Measurements from ENCODE around the gene SUPT20HL1. TPM values are rescaled to one million over a fixed set of nuclear protein-coding genes. Genes with fewer than 3 reads are reported as not detected.

SUPT20HL1 gene
- total and polyA plus RNA-seq, 4 donors: not detected

DNA sequence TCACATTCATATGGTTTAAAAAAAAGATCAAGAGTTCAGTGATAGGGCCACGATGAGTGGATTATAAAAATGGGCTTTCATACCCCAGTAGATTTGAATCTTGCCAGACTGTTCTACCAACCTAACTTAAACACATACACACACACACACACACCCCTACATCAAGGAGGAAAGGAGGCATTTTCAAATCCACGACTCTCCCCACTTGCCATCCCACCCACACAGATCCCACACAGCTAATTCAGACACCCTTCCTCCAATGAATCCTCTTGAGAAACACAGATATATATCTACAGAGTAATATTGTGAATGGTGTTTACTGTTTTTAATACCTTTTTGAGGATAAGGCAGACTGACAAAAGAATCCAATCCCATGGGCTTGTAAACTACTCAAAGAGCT is 16.8 kb downstream of the SUPT20HL1 start:
- H3K4me1 ChIP-seq (ENCODE audit: control insufficient read depth in 5 of 5, insufficient read depth in 5 of 5, low read length in 5 of 5): peaks cover 0 to 4% (median 0%) of the 10 kb centered on the region in 5 donors
- TF ChIP-seq, protein P1, sequence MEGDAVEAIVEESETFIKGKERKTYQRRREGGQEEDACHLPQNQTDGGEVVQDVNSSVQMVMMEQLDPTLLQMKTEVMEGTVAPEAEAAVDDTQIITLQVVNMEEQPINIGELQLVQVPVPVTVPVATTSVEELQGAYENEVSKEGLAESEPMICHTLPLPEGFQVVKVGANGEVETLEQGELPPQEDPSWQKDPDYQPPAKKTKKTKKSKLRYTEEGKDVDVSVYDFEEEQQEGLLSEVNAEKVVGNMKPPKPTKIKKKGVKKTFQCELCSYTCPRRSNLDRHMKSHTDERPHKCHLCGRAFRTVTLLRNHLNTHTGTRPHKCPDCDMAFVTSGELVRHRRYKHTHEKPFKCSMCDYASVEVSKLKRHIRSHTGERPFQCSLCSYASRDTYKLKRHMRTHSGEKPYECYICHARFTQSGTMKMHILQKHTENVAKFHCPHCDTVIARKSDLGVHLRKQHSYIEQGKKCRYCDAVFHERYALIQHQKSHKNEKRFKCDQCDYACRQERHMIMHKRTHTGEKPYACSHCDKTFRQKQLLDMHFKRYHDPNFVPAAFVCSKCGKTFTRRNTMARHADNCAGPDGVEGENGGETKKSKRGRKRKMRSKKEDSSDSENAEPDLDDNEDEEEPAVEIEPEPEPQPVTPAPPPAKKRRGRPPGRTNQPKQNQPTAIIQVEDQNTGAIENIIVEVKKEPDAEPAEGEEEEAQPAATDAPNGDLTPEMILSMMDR (IDR thresholded peaks at IDR 0.05; ENCODE audit: control extremely low read depth, extremely low read depth): no peak
- H3K4me3 ChIP-seq: no peak overlapping the region
- DNase-seq: no peak
- 55 to 85% methylated on average over 2 of the region's 2 CpGs for WGBS, 2 donors
- no peaks in the 10 kb centered on the region for H3K36me3 ChIP-seq (ENCODE audit: control insufficient read depth in 4 of 4, insufficient read depth in 4 of 4, low read length in 4 of 4)
- no peak for ATAC-seq (ENCODE audit: insufficient read depth, low FRiP score)
- no peak overlapping the region for H3K9ac ChIP-seq (ENCODE audit: insufficient read depth in 1 of 2, low read length in 2 of 2)
- peaks cover 0 to 30% (median 15%) of the 10 kb centered on the region in 3 donors for H3K27me3 ChIP-seq (ENCODE audit: control insufficient read depth in 3 of 3, insufficient read depth in 3 of 3, low read length in 2 of 3)
- H3K27ac ChIP-seq (ENCODE audit: low read depth in 1 of 2, low read length in 1 of 2): no peak overlapping the region
- H3K9me3 ChIP-seq (ENCODE audit: control insufficient read depth in 4 of 4, insufficient read depth in 3 of 4, low read length in 3 of 4): no peaks in the 10 kb centered on the region

DNA sequence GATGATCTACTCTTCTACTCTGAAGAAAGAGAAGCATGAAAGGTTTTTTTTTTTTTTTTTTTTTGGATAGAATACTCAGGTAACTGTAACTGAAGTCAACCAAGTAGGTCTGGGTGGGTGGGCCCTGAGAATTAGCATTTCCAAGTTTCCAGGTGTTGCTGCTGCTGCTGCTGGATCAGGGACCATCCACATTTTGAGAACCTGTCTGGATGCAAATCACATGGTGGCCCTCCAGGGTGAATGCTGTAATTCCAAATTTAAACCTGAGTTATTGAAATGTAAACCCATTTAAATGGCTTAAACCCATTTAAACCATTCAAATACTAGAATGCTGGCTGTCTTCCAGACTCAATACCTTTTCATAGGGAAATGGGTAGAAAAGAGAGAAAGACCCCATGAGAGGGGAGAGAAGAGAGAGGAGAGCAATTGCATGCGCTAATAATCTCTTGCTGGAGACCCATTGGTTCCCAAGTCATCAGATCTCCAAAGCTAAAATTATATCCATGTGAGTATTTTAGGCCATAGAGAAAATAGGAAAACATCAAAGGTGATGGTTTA is 17.6 kb downstream of the SUPT20HL1 start:
- TF ChIP-seq, protein P1 (IDR thresholded peaks at IDR 0.05; ENCODE audit: control extremely low read depth, extremely low read depth): no peak
- no peak overlapping the region for H3K27ac ChIP-seq (ENCODE audit: low read depth in 1 of 2, low read length in 1 of 2)
- peaks cover 0 to 30% (median 17%) of the 10 kb centered on the region in 3 donors for H3K27me3 ChIP-seq (ENCODE audit: control insufficient read depth in 3 of 3, insufficient read depth in 3 of 3, low read length in 2 of 3)
- peaks cover 0 to 4% (median 0%) of the 10 kb centered on the region in 5 donors for H3K4me1 ChIP-seq (ENCODE audit: control insufficient read depth in 5 of 5, insufficient read depth in 5 of 5, low read length in 5 of 5)
- H3K9me3 ChIP-seq (ENCODE audit: control insufficient read depth in 4 of 4, insufficient read depth in 3 of 4, low read length in 3 of 4): no peaks in the 10 kb centered on the region
- 65 to 96% methylated on average over 1 of the region's 1 CpG for WGBS, 2 donors
- no peak for ATAC-seq (ENCODE audit: insufficient read depth, low FRiP score)
- H3K9ac ChIP-seq (ENCODE audit: insufficient read depth in 1 of 2, low read length in 2 of 2): no peak overlapping the region
- H3K36me3 ChIP-seq (ENCODE audit: control insufficient read depth in 4 of 4, insufficient read depth in 4 of 4, low read length in 4 of 4): no peaks in the 10 kb centered on the region
- DNase-seq: no peak
- no peak overlapping the region for H3K4me3 ChIP-seq

DNA sequence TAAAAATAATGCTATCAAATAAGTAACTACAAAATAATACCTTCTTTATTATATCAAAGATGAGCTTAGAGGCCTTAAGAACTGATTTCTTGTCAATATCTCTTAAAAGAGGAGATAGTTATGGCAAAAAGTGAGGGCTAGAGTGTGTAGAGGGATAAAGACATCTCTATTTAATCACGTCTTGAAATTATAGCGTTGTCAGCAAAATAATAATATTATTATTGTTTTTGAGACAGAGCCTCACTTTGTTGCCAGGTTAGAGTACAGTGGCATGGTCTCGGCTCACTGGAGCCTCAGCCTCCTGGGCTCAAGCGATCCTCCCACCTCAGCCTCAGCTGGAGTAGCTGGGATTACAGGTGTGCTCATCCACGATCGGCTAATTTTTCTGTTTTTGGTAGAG is 18.3 kb downstream of the SUPT20HL1 start:
- WGBS, 2 donors: 82 to 94% methylated on average over 6 of the region's 6 CpGs
- no peak for ATAC-seq (ENCODE audit: insufficient read depth, low FRiP score)
- peaks cover 0 to 4% (median 0%) of the 10 kb centered on the region in 5 donors for H3K4me1 ChIP-seq (ENCODE audit: control insufficient read depth in 5 of 5, insufficient read depth in 5 of 5, low read length in 5 of 5)
- no peak for DNase-seq
- TF ChIP-seq, protein P1 (IDR thresholded peaks at IDR 0.05; ENCODE audit: control extremely low read depth, extremely low read depth): no peak
- H3K27ac ChIP-seq (ENCODE audit: low read depth in 1 of 2, low read length in 1 of 2): no peak overlapping the region
- peaks cover 0 to 26% (median 18%) of the 10 kb centered on the region in 3 donors for H3K27me3 ChIP-seq (ENCODE audit: control insufficient read depth in 3 of 3, insufficient read depth in 3 of 3, low read length in 2 of 3)
- no peak overlapping the region for H3K4me3 ChIP-seq
- no peak overlapping the region for H3K9ac ChIP-seq (ENCODE audit: insufficient read depth in 1 of 2, low read length in 2 of 2)
- no peaks in the 10 kb centered on the region for H3K9me3 ChIP-seq (ENCODE audit: control insufficient read depth in 4 of 4, insufficient read depth in 3 of 4, low read length in 3 of 4)
- no peaks in the 10 kb centered on the region for H3K36me3 ChIP-seq (ENCODE audit: control insufficient read depth in 4 of 4, insufficient read depth in 4 of 4, low read length in 4 of 4)
